SH-SY5Y (cell line): ENCODE data around the gene BORCS8.

ENCODE experiments used
- GATA2 ChIP-seq: IDR thresholded peaks from 2 replicates; pipeline ENCODE4 v1.6.1; 2011; ENCODE audit warnings: mild to moderate bottlenecking, low read depth, low read length
- GATA3 ChIP-seq: IDR thresholded peaks from 2 replicates; pipeline ENCODE4 v1.6.1; 2011; ENCODE audit warnings: low read depth, mild to moderate bottlenecking, low read length, moderate library complexity

Gene BORCS8

GRCh38 chr19:19170873-19171672 is 20.9 kb downstream of the BORCS8 start:
- TF ChIP-seq GATA2 (no peak), GATA3 (no peak)

GRCh38 chr19:19170053-19170872 is 21.7 kb downstream of the BORCS8 start, which contains the start of gene MEF2B:
TSS of gene MEF2B (minus strand) at chr19:19170263. CDS start at chr19:19150735, 19,528 bp downstream.
- TF ChIP-seq GATA2: no peak
- no peak for TF ChIP-seq GATA3

- no peak for TF ChIP-seq GATA3
- TF ChIP-seq GATA2: no peak
Observed at GRCh38 chr19:19169236-19170052, 22.5 kb downstream of the BORCS8 start.

GRCh38 chr19:19167612-19168011 is 24.3 kb downstream of the BORCS8 start:
- TF ChIP-seq GATA3 (no peak), GATA2 (no peak)

GRCh38 chr19:19165396-19165795 is 26.6 kb downstream of the BORCS8 start:
- TF ChIP-seq GATA3: no peak
- no peak for TF ChIP-seq GATA2

- no peak for TF ChIP-seq GATA3
- TF ChIP-seq GATA2: no peak
Observed at GRCh38 chr19:19162495-19162894, 29.5 kb downstream of the BORCS8 start.

- TF ChIP-seq GATA3 (no peak), GATA2 (no peak)
Observed at GRCh38 chr19:19160461-19161035, 31.4 kb downstream of the BORCS8 start.

GRCh38 chr19:19159534-19159933 is 32.4 kb downstream of the BORCS8 start:
- TF ChIP-seq GATA2 (no peak), GATA3 (no peak)

- TF ChIP-seq GATA3 (no peak), GATA2 (no peak)
Observed at GRCh38 chr19:19157808-19158207, 34.1 kb downstream of the BORCS8 start.

GRCh38 chr19:19155495-19156219 is 36.3 kb downstream of the BORCS8 start:
- TF ChIP-seq GATA3: no peak

- TF ChIP-seq GATA3 (no peak), GATA2 (no peak)
Observed at GRCh38 chr19:19154768-19155494, 37.0 kb downstream of the BORCS8 start.

- TF ChIP-seq GATA2 (no peak), GATA3 (no peak)
Observed at GRCh38 chr19:19152668-19153384, 39.1 kb downstream of the BORCS8 start.
